ENCODE data around the gene LRMDA.

The LRMDA gene

GRCh38 chr10:75857269-75857846 is 425.9 kb downstream of the LRMDA start:
- no peak for DNase-seq

GRCh38 chr10:75857896-75858295 is 426.5 kb downstream of the LRMDA start:
- no peak for DNase-seq

GRCh38 chr10:75858339-75858738 is 426.9 kb downstream of the LRMDA start:
- no peak for DNase-seq

GRCh38 chr10:75859141-75859540 is 427.7 kb downstream of the LRMDA start:
- no peak for DNase-seq

GRCh38 chr10:75860009-75860408 is 428.6 kb downstream of the LRMDA start:
- no peak for DNase-seq

GRCh38 chr10:75861582-75861981 is 430.2 kb downstream of the LRMDA start:
- no peak for DNase-seq

GRCh38 chr10:75862935-75863334 is 431.5 kb downstream of the LRMDA start:
- no peak for DNase-seq

- no peak for DNase-seq
Measured at GRCh38 chr10:75864717-75865116, 433.3 kb downstream of the LRMDA start.

- no peak for DNase-seq
Measured at GRCh38 chr10:75865413-75866299, 434.2 kb downstream of the LRMDA start.

GRCh38 chr10:75866300-75866625 is 434.8 kb downstream of the LRMDA start:
- DNase-seq, result no peak

GRCh38 chr10:75866731-75867130 is 435.3 kb downstream of the LRMDA start:
- DNase-seq, result no peak

- no peak for DNase-seq
Measured at GRCh38 chr10:75868574-75868973, 437.1 kb downstream of the LRMDA start.

- DNase-seq, result no peak
Measured at GRCh38 chr10:75870039-75870645, 438.7 kb downstream of the LRMDA start.

- DNase-seq, result no peak
Measured at GRCh38 chr10:75875740-75876139, 444.3 kb downstream of the LRMDA start.

GRCh38 chr10:75876710-75877109 is 445.3 kb downstream of the LRMDA start:
- no peak for DNase-seq

GRCh38 chr10:75877877-75878276 is 446.5 kb downstream of the LRMDA start:
- DNase-seq, result no peak

GRCh38 chr10:75878586-75878985 is 447.2 kb downstream of the LRMDA start:
- no peak for DNase-seq

- DNase-seq, result no peak
Measured at GRCh38 chr10:75880031-75880775, 448.8 kb downstream of the LRMDA start.

GRCh38 chr10:75883081-75884072 is 452.0 kb downstream of the LRMDA start:
- no peak for DNase-seq

- no peak for DNase-seq
Measured at GRCh38 chr10:75884808-75885207, 453.4 kb downstream of the LRMDA start.

- DNase-seq, result no peak
Measured at GRCh38 chr10:75887369-75887768, 455.9 kb downstream of the LRMDA start.
